ENCODE results near the gene DYNLRB1.
"Not testable (repeated sequence)": the region's sequence is repeated elsewhere in the genome, so short reads cannot be mapped to it uniquely, and the experiment has no call there.

DYNLRB1 gene

DNA sequence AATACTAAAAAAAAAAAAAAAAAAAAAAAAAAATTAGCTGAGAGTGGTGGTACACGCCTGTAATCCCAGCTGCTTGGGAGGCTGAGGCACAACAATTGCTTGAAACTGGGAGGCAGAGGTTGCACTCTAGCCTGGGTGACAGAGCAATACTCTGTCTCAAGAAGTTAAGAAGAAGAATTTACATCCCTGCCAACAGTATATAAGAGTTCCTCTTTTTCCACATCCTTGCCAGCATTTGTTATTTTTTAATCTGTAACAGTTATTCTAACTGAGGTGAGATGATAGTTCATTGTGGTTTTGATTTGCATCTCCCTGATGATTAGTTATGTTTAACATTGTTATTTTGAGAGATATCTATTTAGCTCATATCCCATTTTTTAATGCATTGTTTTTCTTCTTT is 20.3 kb upstream of the DYNLRB1 start:
- no peak overlapping the region for H3K27ac Mint-ChIP-seq
- no peak overlapping the region for H3K4me3 Mint-ChIP-seq
- H3K4me1 Mint-ChIP-seq (ENCODE audit: low read depth) = peaks cover 9% of the 10 kb centered on the region
- H3K27me3 Mint-ChIP-seq (ENCODE audit: low read depth) = no peaks in the 10 kb centered on the region
- peaks cover 15% of the 10 kb centered on the region for H3K9me3 Mint-ChIP-seq
- peaks cover 55% of the 10 kb centered on the region for H3K36me3 Mint-ChIP-seq (ENCODE audit: low read depth)

DNA sequence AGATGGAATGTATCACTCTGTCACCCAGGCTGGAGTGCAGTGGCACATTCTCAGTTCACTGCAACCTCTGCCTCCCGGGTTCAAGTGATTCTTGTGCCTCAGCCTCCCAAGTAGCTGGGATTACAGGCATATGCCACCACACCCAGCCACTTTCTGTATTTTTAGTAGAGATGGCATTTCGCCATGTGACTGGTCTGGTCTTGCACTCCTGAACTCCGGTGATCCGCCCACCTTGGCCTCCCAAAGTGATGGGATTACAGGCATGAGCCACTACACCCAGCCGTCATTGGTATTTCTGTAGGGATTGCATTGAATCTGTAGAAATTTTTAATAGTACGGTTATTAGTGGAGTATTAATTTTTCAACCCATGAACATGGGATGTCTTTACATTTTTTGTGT is 18.6 kb upstream of the DYNLRB1 start:
- H3K27me3 Mint-ChIP-seq (ENCODE audit: low read depth); H3K4me3 Mint-ChIP-seq; H3K27ac Mint-ChIP-seq: not testable (repeated sequence)
- Mint-ChIP-seq H3K36me3 (ENCODE audit: low read depth) (peaks cover 55% of the 10 kb centered on the region), H3K9me3 (peaks cover 16% of the 10 kb centered on the region), H3K4me1 (ENCODE audit: low read depth) (peaks cover 10% of the 10 kb centered on the region)

DNA sequence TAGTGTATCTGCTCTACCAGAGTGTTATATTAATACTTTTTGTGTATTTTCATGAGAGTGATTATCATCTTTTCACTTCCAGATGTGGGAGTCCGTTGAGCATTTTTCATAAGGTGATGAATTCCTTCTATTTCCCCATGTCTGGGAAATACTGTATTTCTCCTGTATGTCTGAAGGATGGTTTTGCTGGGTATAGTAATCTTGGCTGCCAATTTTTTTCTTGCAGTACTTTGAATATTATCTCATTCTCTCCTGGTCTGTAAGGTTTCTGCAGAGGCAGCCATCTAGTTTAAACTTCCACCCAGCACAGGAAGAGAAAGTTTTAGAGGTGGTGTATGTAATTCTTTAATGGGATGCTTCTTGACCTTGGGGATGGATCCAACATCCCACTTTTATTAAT is 15.4 kb upstream of the DYNLRB1 start:
- Mint-ChIP-seq H3K4me3 (no peak overlapping the region), H3K36me3 (ENCODE audit: low read depth) (peaks cover 54% of the 10 kb centered on the region), H3K4me1 (ENCODE audit: low read depth) (peaks cover 10% of the 10 kb centered on the region), H3K9me3 (peaks cover 16% of the 10 kb centered on the region), H3K27ac (no peak overlapping the region), H3K27me3 (ENCODE audit: low read depth) (no peaks in the 10 kb centered on the region)

DNA sequence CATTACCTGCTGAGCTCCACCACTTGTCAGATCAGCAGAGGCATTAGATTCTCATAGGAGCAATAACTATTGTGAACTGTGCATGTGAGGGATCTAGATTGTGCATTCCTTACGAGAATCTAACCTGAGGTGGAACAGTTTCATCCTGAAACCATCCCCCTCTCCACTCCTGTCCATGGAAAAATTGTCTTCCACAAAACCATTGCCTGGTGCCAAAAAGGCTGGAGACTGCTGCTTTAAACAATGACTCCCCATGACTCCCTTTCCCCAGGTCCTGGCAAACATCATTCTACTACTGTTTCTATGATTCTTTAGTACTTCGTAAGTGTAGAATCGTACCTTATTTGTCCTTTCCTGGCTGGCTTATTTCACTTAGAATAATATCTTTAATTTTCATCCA is 9.7 kb upstream of the DYNLRB1 start:
- Mint-ChIP-seq H3K4me3 (no peak overlapping the region), H3K4me1 (ENCODE audit: low read depth) (peaks cover 1% of the 10 kb centered on the region), H3K9me3 (no peaks in the 10 kb centered on the region), H3K36me3 (ENCODE audit: low read depth) (peaks cover 37% of the 10 kb centered on the region), H3K27me3 (ENCODE audit: low read depth) (no peaks in the 10 kb centered on the region), H3K27ac (no peak overlapping the region)

DNA sequence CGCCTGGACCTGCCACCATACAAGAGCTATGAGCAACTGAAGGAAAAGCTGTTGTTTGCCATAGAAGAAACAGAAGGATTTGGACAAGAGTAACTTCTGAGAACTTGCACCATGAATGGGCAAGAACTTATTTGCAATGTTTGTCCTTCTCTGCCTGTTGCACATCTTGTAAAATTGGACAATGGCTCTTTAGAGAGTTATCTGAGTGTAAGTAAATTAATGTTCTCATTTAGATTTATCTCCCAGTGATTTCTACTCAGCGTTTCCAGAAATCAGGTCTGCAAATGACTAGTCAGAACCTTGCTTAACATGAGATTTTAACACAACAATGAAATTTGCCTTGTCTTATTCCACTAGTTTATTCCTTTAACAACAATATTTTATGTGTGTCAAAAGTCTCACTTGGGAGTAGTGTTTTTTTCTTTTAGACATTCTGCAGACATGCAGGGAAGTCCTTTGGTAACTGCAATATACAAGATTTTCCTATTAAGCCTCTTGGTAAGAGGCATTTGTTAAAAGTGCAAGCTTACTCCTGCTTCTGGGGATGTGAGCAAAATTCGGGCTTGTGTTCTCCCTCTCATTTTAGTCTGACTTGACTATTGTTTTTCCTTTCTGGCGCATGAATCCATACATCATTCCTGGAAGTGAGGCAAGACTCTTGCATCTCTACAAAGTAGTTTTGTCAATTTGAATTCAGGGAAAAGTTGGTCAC is 8.4 kb upstream of the DYNLRB1 start:
- H3K27me3 Mint-ChIP-seq (ENCODE audit: low read depth) = no peaks in the 10 kb centered on the region
- H3K27ac Mint-ChIP-seq = no peak overlapping the region
- peaks cover 4% of the 10 kb centered on the region for H3K4me1 Mint-ChIP-seq (ENCODE audit: low read depth)
- H3K36me3 Mint-ChIP-seq (ENCODE audit: low read depth) = peaks cover 34% of the 10 kb centered on the region
- H3K4me3 Mint-ChIP-seq = no peak overlapping the region
- H3K9me3 Mint-ChIP-seq = no peaks in the 10 kb centered on the region

DNA sequence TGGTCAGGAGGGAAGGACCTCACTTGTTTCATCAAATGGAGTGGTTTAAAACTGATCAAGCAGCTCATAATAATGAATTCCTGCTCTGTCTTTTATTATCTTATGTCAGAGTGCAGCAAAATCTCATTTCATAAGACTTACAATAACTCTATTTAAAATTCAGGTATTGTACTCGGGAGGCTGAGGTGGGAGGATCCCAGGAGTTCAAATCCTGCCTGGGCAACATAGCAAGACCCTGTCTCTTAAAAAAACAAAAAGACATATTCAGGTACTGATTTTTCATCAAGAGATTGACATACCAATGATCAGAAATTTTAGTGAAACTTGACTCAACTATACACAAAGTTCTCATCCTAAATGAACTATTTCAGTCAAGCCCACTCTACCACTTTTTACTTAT is 5.6 kb upstream of the DYNLRB1 start:
- H3K27me3 Mint-ChIP-seq (ENCODE audit: low read depth) = no peaks in the 10 kb centered on the region
- H3K27ac Mint-ChIP-seq = no peak overlapping the region
- H3K36me3 Mint-ChIP-seq (ENCODE audit: low read depth) = peaks cover 17% of the 10 kb centered on the region
- H3K4me1 Mint-ChIP-seq (ENCODE audit: low read depth) = peaks cover 13% of the 10 kb centered on the region
- no peaks in the 10 kb centered on the region for H3K9me3 Mint-ChIP-seq
- H3K4me3 Mint-ChIP-seq = no peak overlapping the region

DNA sequence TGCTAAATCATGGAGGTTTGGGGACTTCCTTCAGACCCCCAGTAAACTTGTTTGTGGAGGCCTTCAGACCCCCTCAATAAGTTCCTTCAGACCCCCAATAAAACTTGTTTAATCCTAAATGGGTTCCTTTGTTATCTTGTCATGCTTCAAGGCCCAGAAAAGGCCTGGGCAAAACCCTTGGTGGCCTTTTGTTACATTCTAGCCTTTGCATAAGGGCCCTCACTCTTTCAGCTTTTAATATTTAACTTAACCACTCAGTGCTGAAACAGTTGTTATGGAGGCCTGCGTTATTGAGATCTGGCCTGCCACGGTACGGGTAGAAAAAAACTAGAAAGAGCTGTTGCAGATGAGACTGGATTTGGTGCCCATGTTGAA is 4.3 kb upstream of the DYNLRB1 start:
- H3K4me3 Mint-ChIP-seq = no peak overlapping the region
- H3K27ac Mint-ChIP-seq = no peak overlapping the region
- H3K9me3 Mint-ChIP-seq = no peaks in the 10 kb centered on the region
- peaks cover 13% of the 10 kb centered on the region for H3K4me1 Mint-ChIP-seq (ENCODE audit: low read depth)
- H3K27me3 Mint-ChIP-seq (ENCODE audit: low read depth) = no peaks in the 10 kb centered on the region
- H3K36me3 Mint-ChIP-seq (ENCODE audit: low read depth) = peaks cover 15% of the 10 kb centered on the region

DNA sequence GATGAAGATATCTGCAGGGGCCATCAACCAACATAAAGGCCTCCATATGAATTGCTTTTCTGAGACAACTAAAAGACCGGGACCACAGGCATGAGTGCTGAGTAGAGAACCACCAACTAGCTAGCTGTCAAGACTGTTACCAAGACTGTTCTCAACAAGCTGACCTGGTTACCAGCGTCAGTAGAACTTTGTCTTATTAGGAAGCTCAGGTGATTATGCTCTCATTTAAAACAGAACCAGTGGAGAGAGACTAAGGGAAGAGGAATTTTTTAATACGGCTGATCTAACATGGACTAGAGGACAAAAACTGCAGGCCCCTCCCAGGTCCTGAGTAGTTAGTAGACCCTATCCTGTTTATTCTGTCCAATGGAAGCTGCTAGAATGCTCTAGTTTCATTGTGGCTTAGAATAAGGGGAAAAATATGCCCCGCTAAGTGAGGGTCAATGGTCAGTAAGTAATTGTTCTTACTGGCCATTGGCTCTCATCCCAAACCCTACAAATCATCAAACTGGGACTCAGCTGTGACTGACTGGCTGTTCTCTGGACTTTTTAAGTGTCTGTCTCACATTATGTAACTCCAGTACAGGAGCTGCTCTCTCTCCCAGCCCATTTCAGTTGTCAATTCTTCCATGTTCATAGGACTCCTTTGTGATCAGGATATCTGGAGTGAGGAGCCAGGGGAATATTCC is 3.8 kb upstream of the DYNLRB1 start:
- Mint-ChIP-seq H3K4me1 (ENCODE audit: low read depth) (peaks cover 13% of the 10 kb centered on the region), H3K4me3 (no peak overlapping the region), H3K36me3 (ENCODE audit: low read depth) (peaks cover 15% of the 10 kb centered on the region), H3K27me3 (ENCODE audit: low read depth) (no peaks in the 10 kb centered on the region), H3K27ac (no peak overlapping the region), H3K9me3 (no peaks in the 10 kb centered on the region)

DNA sequence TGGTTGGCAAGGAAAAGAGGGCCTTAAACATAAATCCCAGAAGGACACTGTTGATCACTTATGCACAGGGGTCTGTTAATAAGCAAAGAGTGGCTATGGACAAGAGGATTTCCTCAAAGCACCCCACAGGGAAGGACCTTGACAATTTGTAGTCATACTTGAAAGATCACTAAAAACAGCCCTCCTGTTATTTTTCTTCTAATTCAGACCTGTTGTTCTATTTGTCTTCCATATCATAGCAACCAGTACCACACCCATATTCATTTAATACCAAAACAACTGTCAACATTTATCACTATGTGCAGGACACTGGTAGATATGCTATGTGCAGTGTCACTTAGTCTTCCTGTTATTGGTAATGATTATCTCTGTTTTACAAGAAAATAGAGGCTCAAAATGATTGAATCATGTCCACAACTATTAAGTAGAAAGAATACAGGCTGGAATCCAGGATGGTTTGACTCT is 3.2 kb upstream of the DYNLRB1 start:
- Mint-ChIP-seq H3K36me3 (ENCODE audit: low read depth) (peaks cover 12% of the 10 kb centered on the region), H3K4me1 (ENCODE audit: low read depth) (peaks cover 17% of the 10 kb centered on the region), H3K27me3 (ENCODE audit: low read depth) (no peaks in the 10 kb centered on the region), H3K4me3 (no peak overlapping the region), H3K27ac (peak overlapping the region; percentile 19), H3K9me3 (no peaks in the 10 kb centered on the region)

DNA sequence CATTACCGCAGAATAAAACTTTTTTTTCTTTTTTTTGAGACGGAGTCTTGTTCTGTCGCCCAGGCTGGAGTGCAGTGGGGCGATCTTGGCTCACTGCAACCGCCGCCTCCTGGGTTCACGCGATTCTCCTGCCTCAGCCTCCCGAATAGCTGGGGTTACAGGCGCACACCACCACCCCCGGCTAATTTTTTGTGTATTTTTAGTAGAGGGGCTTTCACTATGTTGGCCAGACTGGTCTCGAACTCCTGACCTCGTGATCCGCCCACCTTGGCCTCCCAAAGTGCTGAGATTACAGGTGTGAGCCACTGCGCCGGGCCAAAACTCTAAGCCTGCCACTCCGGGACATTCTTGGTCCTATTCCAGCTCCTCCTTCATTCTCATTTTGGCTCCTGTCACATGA is 2.2 kb upstream of the DYNLRB1 start:
- not testable (repeated sequence) for H3K36me3 Mint-ChIP-seq (ENCODE audit: low read depth); H3K27ac Mint-ChIP-seq; H3K9me3 Mint-ChIP-seq; H3K27me3 Mint-ChIP-seq (ENCODE audit: low read depth); H3K4me3 Mint-ChIP-seq
- peaks cover 24% of the 10 kb centered on the region for H3K4me1 Mint-ChIP-seq (ENCODE audit: low read depth)

DNA sequence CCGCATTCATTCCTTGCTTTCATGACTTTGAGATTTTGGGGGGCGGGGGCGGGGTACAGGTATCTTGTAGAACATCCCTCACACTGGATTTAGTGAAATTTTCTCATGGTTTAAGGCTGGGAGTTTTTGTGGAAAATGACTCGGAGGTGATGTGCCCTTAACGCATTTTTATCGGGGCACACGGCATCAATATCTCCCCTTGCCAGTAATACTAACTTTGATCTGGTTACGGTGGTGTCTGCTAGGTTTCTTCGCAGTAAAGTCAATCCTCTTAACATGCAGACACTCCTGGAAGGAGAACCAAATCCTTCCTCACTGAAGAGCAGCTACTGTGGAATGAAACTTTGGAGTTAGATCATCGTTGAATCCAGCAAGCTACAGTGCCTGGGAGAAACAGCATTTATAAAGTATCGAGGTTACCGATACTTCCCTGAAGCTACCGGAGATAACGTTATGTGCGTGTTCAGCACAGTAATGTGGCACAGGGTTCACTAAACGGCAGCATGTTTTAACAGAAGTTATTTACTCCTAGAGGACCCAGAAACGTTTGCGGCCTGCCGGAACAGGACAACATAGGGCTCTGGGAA is 1.2 kb upstream of the DYNLRB1 start:
- Mint-ChIP-seq H3K4me3 (peak overlapping the region; percentile 97), H3K27ac (peak overlapping the region; percentile 97), H3K9me3 (no peaks in the 10 kb centered on the region), H3K4me1 (ENCODE audit: low read depth) (peaks cover 24% of the 10 kb centered on the region), H3K27me3 (ENCODE audit: low read depth) (no peaks in the 10 kb centered on the region), H3K36me3 (ENCODE audit: low read depth) (peaks cover 6% of the 10 kb centered on the region)

DNA sequence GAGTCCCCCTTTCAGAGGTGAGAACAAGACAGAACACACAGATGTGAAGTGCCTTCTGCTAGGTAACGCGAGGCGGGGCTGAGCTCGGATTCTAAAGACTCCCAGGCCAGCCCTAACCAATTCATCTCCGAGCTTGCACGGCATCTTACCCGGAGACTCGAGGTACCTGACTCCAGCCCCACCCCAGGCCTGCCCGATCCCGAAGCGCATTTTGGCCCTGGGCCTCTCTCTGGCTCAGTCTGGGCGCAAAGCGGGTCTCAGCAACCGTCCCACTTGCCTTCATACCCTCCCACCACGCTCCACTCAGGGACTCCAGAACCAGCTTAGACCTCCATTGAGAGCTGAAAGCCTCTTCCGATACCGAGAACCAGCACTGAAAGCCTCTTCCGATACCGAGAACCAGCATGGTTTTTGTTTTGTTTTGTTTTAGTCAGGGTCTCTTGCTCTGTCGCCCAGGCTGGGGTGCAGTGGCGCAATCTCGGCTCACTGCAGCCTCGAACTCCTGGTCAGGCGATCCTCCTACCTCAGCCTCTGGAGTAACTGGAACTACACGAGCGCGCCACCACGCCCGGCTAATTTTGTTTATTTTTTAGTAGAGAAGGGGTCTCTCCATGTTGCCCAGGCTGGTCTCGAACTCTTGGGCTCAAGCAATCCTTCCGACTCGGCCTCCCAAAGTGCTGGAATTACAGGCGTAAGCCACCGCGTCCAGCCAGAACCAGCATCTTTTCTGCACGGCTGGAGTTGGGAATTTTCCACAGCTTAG is 557 bp upstream of the DYNLRB1 start:
- Mint-ChIP-seq H3K4me1 (ENCODE audit: low read depth) (peaks cover 25% of the 10 kb centered on the region), H3K9me3 (no peaks in the 10 kb centered on the region), H3K36me3 (ENCODE audit: low read depth) (peaks cover 5% of the 10 kb centered on the region), H3K27me3 (ENCODE audit: low read depth) (no peaks in the 10 kb centered on the region), H3K27ac (peak overlapping the region; percentile 97), H3K4me3 (peak overlapping the region; percentile 97)

DNA sequence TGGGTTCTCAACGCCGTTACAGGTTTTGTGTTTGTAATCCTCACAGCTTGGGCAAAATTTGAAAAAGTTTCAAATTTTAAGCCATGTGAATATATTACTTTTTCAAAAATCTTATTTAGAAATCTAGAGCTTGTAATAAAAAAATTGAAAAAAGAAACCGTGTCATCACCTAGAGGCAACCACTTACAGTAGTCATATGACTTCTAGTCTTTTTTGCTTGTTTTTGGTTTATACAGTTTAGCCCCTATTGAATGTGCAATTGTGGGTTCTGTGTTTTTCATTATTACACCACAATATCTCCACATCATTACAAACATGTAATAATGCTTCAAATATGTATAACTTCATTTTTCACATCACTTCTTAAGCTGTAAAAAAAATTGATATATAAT is 888 bp downstream of the DYNLRB1 start:
- Mint-ChIP-seq H3K4me1 (ENCODE audit: low read depth) (peaks cover 27% of the 10 kb centered on the region), H3K27ac (peak overlapping the region; percentile 97), H3K4me3 (peak overlapping the region; percentile 97), H3K9me3 (no peaks in the 10 kb centered on the region), H3K27me3 (ENCODE audit: low read depth) (no peaks in the 10 kb centered on the region), H3K36me3 (ENCODE audit: low read depth) (peaks cover 5% of the 10 kb centered on the region)

DNA sequence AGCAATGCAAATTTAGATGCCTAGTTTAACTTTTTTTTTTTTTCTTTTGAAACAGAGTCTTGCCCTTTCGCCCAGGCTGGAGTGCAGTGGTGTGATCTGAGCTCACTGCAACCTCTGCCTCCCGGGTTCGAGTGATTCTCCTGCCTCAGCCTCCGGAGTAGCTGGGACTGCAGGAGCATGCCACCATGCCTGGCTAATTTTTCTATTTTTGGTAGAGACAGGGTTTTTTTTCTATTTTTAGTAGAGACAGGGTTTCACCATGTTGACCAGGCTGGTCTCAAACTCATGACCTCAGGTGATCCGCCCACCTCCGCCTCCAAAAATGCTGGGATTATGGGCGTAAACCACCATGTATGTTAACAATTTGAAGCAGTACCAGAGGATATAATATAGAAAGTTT is 2.6 kb downstream of the DYNLRB1 start:
- not testable (repeated sequence) for H3K9me3 Mint-ChIP-seq; H3K27me3 Mint-ChIP-seq (ENCODE audit: low read depth); H3K36me3 Mint-ChIP-seq (ENCODE audit: low read depth); H3K27ac Mint-ChIP-seq
- H3K4me3 Mint-ChIP-seq = peak overlapping the region; percentile 76
- peaks cover 29% of the 10 kb centered on the region for H3K4me1 Mint-ChIP-seq (ENCODE audit: low read depth)
